Measurements from ENCODE around the gene LRMDA.

Gene LRMDA

DNA sequence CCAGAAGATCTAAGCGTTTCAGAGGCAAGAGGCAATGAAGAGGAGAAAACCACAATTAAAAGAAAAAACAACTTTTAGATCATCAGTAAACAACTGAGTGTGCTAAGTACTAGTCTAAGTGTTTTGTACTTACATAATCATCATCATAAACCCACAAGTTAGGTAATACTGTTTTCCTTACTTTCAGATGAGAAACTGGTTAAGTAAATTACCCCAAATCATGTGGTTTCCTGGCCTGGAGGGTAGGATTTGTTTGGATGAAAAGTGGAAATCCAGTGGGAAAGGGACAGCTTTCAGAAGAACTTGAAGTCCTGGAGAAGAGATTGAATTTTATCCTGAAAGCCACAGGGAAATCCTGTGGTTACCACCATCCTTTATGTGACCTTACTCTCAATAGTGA, 463.3 kb downstream of the LRMDA start:
- DNase-seq (ENCODE audit: low spot score): no peak
- no peak for FAIRE-seq

DNA sequence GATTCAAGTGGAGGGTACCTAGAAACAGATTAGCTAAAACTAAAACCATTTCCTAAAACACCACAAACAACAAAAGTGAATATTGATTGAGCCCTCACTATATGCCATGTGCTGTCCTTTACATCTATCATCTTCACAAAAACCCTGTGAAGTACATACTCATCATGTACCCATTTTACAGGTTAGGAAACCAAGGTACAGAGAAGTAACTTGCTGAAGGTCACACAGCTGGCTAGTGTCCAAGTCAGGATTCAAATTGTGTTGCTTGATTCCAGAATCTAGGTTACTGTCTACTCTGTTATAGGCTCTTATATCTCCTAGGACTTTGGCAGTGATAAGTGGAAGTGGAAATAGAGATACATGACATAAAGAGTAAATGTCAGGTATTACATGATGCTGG, 463.8 kb downstream of the LRMDA start:
- no peak for DNase-seq (ENCODE audit: low spot score)
- no peak for FAIRE-seq

DNA sequence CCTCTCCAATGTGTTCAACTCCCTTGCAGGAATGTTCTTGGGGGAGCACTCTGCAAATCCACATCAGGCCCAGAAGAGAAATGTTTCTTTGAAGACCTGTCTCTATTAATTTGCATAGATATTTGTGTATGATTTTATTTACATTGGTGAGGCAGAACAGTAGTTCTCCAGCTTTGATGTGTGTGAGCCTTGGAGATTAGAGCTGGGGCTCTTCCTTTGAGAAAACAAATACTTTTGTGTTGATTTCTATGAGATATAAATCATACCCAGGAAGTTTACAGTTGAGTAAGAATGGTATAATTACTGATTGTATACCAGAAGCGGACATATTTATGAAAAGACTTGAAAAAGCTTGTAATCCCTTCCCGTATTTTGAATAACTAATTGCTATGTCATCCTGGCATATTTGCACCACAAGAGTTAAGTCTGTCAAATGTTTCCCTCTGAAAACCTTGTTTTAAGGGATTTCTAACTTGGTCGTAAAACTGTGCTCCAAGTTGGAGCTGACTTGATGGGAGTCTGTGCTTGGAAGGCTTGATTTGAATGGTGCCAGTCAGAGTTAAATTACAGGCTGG, 468.5 kb downstream of the LRMDA start:
- DNase-seq (ENCODE audit: low spot score) (no peak), FAIRE-seq (no peak)

DNA sequence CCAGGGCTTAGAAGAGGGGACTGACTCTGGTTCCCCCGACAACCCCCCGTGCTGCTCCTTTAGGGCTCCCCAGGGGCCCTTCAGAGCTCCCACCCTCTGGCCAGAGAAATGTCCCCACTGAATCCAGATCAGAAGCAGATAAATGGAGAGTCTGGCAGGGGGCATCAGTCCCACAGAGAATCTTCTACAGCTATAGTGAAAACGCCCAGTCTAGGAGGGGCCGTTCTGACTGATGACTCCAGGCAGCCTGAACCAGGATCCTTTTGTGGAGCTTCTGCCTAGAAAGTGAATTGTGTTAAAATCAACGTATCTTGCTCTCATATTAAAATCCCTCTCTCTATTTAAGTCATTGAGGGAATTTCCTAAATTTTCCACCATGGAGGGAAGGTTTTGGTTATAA, 471.4 kb downstream of the LRMDA start:
- DNase-seq (ENCODE audit: low spot score): no peak
- no peak for FAIRE-seq

DNA sequence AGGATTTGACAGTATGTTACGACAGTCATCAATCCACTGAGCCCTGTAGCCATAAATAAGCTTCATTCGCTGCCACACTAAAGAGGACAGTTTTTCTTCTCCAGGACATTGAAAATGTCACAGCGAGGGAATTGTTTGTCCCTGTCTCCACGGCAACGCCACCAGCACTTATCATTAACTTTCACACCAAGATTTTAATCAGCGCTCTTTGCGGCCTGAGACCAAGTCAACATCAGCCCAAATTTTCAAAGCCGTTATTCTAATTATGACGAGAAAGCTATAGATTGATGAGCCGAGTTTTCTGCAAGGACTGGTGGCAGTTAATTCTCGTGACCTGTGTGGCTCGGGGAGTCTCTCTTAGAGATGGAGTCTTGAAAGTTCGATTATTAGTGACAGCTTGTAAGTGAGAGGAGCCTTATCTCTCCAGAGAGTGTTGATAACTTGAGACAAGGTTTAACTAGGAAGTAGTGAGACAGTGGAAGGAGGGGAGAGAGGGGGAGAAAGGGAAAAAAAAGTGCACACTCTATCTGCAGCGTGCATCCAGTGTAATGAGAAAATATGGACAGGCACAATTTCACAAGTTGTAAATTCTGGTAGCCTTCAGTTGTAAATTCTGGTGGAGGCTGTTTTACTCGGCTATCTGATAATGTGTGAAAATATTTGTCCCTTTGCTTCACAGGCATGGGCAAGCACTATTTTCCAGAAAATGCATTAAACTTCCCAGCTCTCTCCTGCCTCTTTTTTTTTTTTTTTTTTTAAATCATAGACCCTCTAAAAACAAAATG, 473.3 kb downstream of the LRMDA start:
- no peak for DNase-seq (ENCODE audit: low spot score)
- no peak for FAIRE-seq

DNA sequence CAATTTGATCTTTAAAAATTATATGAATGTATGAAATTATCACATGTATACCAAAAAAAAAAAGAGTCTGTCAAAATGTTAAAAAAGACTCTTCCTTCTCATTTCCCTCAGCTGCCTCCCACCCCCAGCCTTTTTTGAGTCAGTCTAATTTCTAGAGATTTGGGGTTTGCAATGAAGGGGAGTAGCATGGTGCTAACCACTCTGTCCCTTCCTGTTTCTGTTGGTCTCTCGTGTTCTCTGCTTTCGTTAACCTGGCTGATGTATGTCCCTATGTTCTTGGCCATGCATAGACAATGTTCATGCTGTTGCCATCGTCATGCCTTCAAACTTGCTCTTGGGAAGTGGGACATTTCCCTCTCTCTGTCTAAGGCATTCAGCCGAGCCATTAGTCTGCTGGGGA, 474.1 kb downstream of the LRMDA start:
- FAIRE-seq (no peak), DNase-seq (ENCODE audit: low spot score) (no peak)

DNA sequence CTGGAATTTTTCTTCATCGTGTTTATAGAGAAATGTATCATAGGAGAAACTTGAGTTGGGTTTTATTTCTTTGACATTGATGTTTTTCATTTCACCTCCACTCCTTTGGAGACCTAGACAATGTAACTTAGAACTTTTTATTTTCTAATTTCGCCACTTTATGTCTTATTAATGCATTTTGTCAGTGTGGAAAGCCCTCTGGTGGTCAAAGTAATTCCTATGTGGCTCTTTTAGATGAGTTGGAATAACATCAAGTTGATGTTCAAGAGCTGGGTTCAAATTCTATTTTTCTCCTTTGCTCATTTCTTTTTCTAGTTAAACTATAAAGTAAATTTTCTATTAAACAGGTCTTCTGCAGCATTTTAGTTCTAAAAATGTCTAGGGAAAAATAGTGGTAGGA, 478.6 kb downstream of the LRMDA start:
- DNase-seq (ENCODE audit: low spot score) (no peak), FAIRE-seq (no peak)

DNA sequence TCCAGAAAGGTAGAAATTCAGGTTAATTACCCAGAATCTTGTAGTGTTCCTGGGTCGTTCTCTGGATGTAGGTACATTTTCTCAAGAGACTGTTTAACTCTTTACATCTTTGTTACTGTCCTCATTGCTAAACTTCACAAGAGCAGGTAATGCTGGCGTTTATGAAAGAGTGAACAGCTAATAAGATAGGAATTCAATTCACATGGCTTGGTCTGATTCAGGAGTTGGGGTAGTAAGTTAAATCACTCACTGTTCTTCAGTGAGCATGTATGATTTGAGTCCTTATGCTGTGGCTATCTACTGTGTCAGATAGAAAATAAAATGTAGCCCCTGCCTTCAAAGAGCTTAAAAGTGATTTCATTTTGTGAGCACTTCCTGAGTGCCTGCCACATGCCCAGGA, 480.0 kb downstream of the LRMDA start:
- DNase-seq (ENCODE audit: low spot score) (no peak), FAIRE-seq (no peak)

DNA sequence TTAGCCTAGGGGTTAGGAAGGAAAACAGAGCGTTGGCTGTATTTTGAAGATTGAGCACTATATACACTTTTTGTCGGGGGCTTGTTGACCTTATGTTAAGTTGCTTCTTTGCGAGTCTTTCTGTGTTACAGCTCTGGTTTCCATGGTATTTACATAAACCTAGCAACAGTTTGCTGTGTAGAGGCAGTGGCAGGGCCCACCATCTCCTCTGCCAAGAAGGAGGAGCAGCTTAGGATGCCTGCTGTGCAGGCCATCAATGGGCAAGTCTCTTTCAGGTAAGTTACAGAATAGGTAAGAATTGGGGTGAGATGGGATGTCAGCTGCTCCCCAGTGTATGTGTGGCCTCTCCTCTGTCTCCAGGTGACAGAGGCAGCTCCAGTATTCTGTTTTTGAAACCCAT, 485.5 kb downstream of the LRMDA start:
- FAIRE-seq (no peak), DNase-seq (ENCODE audit: low spot score) (no peak)

DNA sequence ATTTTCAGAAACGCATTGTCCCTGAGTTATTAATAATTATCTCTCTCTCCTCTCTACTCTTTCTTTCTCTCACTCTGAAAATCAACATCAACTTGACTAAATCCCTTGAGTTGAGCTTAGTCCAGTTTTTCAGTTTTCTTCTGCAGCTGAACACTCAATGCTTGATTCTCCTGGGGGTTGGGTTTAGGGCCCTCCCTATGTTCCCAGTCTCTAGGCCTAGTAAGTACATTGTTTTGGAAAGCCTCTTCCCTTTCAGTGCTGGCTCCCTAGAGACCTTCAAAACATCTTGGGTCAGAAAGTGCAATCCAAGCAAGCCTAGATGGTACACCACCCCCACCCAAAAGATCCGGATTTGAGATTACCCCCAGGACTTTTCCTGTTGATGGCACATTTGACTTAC, 488.5 kb downstream of the LRMDA start:
- FAIRE-seq (no peak), DNase-seq (ENCODE audit: low spot score) (no peak)

DNA sequence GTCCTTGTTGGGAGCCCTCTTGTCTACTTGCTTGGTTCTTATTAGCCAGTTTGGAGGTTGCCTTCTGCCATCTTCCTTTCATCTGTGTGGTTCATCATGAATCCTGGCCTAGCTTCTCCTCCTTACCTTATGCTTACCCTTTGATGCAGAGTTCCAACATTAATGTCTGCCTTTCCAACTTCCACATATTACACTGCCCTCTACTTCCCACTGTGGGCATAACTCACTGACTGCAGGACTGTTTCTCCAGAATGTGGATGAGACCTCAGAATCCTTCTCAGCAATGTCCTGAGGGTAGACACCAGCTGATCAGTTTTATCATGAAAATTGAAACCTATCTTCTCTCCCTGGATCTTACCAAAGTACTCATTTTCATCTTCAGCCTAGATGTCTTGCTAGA, 491.0 kb downstream of the LRMDA start:
- FAIRE-seq: no peak
- no peak for DNase-seq (ENCODE audit: low spot score)

DNA sequence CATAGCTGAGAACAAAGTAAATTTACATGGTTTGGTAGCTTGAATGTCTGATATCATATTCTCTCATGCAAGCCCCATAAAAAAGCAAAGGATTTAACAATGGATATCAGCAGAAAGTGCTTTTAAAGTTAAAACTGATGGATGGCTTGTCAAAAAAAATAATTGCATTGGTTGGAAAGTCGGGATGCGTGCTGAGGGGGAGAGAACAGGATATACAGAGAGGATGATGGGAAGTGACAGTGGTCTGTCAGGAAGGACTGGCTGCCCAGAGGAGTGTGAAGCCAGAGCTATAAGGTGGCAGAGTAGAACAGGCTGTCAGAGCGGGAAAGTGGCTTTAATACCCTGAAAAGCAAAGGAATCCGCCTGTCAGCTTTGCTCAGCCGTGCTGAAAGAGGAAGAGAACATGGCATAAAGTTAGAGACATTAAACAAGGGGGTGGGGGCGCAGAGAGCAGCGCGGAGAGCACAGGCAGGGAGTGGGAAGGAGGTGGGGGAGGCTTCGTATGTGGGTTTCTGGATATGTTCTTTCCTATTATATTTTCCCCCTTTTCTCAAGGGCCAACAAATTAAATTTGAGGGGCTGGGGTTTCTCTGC, 493.0 kb downstream of the LRMDA start:
- DNase-seq (ENCODE audit: low spot score): no peak
- FAIRE-seq: no peak

DNA sequence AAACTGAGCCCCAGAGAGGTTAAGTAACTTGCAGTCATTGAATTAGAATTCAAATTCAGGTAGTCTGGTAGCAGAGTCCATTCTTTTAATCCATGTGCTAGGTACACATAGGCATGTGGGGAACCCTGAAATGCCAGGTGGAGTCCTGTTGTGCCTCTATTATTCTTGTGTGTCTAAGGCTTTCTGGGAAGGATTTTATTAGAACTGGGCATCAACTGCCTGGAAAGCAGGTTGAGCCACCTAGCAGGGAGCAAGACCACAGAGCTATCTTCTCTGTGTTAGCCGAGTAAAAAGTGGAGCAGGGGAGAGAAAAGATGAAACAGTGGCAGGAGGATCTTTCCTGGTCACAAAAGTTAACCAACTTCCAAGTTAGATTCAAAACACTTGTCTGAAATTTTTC, 494.6 kb downstream of the LRMDA start:
- DNase-seq (ENCODE audit: low spot score) (no peak), FAIRE-seq (no peak)

DNA sequence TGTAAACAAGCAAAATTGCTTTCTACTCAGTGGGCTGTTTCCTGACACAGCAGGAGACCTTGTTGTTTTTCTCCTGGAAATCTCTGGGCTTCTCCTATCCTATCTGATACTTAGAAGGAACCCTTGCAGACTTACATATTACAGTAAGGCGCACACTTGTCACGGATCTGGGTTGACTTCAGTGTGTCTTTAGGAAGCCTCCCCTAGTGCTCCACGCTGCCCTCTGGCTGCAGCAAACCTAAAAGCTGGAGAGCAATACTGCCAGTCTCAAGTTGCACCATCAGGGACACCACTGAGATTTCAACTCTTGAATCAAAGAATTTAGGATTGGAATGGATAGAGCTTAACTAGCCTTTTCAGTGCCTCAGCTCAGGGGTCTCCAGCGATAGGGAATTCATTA, 495.3 kb downstream of the LRMDA start:
- DNase-seq (ENCODE audit: low spot score) (no peak), FAIRE-seq (no peak)

DNA sequence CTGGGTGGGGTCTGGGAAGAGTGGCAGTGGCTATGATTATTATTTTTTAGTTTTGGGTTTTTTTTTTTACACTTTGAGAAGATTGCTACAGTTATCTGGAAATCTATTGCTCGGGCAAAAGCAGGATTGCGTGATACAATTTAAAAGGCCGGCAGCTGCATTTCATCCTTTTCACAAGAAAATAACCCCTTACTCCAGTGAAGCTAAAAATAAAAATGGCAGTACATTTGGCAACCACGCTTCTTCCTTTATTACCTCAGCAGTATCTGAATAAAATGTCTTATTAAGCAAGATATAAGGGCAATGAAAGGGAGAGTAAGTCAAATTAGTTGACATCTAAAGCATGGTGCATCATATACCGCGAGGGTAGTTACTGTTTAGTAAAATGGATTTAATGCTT, 496.8 kb downstream of the LRMDA start:
- DNase-seq (ENCODE audit: low spot score) (no peak), FAIRE-seq (no peak)

DNA sequence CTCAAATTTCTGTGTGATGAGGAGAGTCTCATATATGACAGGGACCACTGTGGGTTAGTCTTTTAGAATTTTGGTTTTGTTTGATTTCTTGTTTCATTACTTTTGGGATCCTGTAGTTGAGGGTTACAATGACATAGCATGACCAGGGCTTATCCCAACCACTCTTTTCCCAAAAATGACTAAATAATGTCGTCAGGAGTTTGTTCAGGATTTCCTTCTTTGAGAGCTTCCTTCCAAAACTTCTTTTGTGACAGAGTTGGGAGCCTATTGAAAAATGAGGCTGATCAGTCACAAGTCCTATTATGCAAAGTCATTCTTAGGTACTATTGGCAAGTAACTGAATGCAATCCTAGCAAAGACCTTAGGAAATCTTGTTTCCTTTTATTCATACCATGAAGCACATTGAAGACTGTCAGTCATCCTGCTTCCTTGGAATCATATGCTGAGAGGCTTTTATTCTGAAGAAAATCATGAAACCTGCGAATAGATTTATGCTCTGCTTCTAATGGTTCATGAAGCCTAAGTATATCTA, 498.3 kb downstream of the LRMDA start:
- DNase-seq (ENCODE audit: low spot score) (no peak), FAIRE-seq (no peak)

DNA sequence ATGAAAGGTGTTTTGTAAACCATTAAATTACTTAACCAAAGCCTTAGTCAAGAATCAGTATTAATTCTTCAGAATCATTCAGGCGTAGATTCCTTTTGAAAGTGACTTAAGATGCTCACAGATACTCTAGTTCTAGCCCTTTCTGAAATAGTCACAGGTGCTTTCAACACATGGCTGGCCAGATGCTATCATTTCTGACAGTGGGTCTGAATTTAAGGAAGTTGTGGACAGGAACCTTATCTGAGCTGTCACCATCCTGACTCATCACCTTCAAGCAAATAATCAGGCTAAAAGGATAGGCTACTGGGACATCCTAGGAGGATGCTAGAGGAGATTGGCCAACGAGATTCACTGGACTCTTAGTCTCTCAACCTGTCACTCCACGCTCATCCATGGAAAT, 501.5 kb downstream of the LRMDA start:
- DNase-seq (ENCODE audit: low spot score) (no peak), FAIRE-seq (no peak)

DNA sequence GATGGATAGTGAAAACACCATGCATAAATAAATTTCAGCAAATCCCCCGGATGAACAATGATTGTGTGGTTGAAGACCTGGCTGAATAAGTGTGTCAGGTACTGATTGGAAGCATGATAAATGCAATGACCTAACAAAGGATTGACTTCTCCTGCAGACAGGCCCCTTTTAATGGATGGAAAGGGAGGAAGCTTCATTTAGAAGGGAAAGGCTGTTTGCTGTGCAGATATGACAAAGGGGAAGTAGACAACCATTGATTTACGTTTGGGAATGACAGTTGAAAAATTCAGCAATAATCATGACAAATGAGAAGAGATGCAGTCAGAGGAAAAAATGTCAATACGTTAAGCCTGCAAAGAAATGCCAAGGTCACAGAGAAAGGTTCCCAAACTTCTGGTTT, 503.8 kb downstream of the LRMDA start:
- DNase-seq (ENCODE audit: low spot score) (no peak), FAIRE-seq (no peak)

DNA sequence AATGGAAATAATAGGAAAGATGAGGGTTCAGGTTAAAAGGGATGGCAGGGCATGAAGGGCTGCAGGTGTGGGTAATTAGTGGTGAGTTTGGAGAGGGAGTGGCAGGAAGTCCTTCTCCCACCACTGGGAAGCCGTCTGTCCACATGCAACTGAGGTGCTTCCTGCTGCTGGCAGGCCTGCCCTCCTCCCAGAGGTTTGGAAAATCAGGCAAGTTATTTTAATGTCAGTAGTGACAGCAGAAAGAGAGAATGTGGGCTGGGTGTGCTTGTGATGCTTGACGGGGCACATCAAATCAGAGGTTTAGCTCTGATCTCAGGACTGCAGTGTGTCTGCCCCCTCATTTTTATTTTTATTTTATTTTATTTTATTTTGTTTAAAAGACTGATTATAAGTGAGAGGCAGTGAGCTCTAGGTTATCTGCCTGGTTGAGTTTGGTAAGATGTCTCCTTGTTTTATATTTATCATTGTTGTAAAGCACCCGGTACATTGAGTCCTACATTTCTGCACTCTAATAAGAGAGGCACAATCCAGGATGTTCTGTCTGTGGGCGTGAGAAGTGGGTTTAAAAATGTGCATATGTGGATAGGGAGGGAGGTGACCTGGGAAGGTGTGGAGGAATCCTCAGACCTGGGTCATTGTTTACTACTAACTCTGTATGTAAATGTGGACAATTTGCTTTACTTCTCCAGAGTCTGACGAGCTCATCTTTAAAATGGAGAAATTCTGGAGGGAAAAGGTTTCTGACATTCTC, 504.4 kb downstream of the LRMDA start:
- DNase-seq (ENCODE audit: low spot score) (no peak), FAIRE-seq (no peak)

DNA sequence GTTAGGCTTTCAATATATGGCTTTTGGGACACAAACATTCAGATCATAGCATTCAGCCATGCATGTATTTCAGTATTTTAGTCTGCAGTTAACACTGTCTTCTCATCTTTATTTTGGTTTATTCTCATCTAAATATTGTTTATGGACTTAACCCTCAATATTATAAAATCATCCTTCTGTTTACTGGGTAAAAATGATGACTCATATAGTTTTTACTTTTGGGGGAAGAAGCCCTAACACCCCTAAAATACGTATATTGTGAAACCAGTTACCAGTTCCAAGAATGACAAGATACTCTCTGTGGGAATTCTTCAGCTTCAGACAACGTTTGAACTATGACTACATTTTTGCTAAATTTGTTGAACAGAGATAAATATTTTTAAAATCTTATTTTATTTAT, 505.4 kb downstream of the LRMDA start:
- FAIRE-seq (peak; percentile 17), DNase-seq (ENCODE audit: low spot score) (no peak)

DNA sequence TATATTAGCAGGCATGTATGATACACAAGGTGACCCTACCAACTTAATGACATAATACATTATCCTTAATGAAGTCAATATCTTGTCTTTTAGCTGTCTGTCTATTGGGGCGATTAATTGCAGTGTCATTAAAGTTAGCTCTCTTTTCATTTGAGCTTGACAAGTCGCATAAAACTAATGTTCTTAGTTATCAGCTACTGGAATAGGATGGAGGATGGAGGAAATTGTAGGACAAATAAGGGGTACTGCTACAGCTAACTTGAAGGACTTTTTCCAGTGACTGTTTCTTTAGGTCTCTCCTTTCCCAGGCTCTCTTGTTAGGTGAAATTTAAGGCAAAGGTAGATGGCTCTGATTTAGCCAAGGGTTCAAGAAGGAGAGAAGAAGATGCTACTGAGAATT, 506.4 kb downstream of the LRMDA start:
- no peak for DNase-seq (ENCODE audit: low spot score)

More for the DNA sequence above, 506.4 kb downstream of the LRMDA start:
- no peak for FAIRE-seq

All from urothelium cell line (cell line).